NCI-H446 treated with DMSO at 0.1 percent for 48 hours (cell line): ENCODE measurements around the gene ROR2.
"Not testable (repeated sequence)": the region's sequence is repeated elsewhere in the genome, so short reads cannot be mapped to it uniquely, and the experiment has no call there.

Source experiments
- DNase-seq: peaks from one replicate; lab custom pipeline; 2025; lab: John Stamatoyannopoulos, UW

ROR2 gene

GRCh38 chr9:91798273-91799112 lies 151.5 kb downstream of the ROR2 start:
- DNase-seq = not testable (repeated sequence)

- not testable (repeated sequence) for DNase-seq
Measured at GRCh38 chr9:91797517-91797916, 152.5 kb downstream of the ROR2 start.

GRCh38 chr9:91796516-91796915 lies 153.5 kb downstream of the ROR2 start:
- DNase-seq = not testable (repeated sequence)

GRCh38 chr9:91795598-91796241 lies 154.3 kb downstream of the ROR2 start:
- DNase-seq = no peak

- DNase-seq = not testable (repeated sequence)
Measured at GRCh38 chr9:91793371-91793770, 156.7 kb downstream of the ROR2 start.

- DNase-seq = no peak
Measured at GRCh38 chr9:91790917-91791316, 159.1 kb downstream of the ROR2 start.

GRCh38 chr9:91789941-91790340 lies 160.1 kb downstream of the ROR2 start:
- DNase-seq = no peak

- DNase-seq = no peak
Measured at GRCh38 chr9:91787931-91788330, 162.1 kb downstream of the ROR2 start.

GRCh38 chr9:91786132-91786896 lies 163.7 kb downstream of the ROR2 start:
- DNase-seq = no peak

- DNase-seq = no peak
Measured at GRCh38 chr9:91785447-91785842, 164.6 kb downstream of the ROR2 start.

GRCh38 chr9:91784673-91785446 lies 165.2 kb downstream of the ROR2 start:
- DNase-seq = no peak

- DNase-seq = no peak
Measured at GRCh38 chr9:91783876-91784672, 166.0 kb downstream of the ROR2 start.

GRCh38 chr9:91783411-91783810 lies 166.6 kb downstream of the ROR2 start:
- no peak for DNase-seq

GRCh38 chr9:91782708-91783214 lies 167.3 kb downstream of the ROR2 start:
- DNase-seq = no peak

GRCh38 chr9:91781906-91782305 lies 168.1 kb downstream of the ROR2 start:
- no peak for DNase-seq

GRCh38 chr9:91781116-91781515 lies 168.9 kb downstream of the ROR2 start:
- no peak for DNase-seq

GRCh38 chr9:91778031-91778430 lies 172.0 kb downstream of the ROR2 start:
- DNase-seq = no peak

GRCh38 chr9:91777292-91777830 lies 172.7 kb downstream of the ROR2 start:
- DNase-seq = no peak

GRCh38 chr9:91776409-91777291 lies 173.4 kb downstream of the ROR2 start:
- DNase-seq = no peak

GRCh38 chr9:91775708-91776028 lies 174.4 kb downstream of the ROR2 start:
- no peak for DNase-seq
